ENCODE data around the gene OR4A16.

The OR4A16 gene, protein sequence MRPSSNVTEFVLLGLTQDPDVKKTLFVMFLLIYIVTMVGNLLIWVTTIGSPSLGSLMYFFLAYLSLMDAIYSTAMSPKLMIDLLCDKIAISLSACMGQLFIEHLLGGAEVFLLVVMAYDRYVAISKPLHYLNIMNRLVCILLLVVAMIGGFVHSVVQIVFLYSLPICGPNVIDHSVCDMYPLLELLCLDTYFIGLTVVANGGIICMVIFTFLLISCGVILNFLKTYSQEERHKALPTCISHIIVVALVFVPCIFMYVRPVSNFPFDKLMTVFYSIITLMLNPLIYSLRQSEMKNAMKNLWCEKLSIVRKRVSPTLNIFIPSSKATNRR

DNA sequence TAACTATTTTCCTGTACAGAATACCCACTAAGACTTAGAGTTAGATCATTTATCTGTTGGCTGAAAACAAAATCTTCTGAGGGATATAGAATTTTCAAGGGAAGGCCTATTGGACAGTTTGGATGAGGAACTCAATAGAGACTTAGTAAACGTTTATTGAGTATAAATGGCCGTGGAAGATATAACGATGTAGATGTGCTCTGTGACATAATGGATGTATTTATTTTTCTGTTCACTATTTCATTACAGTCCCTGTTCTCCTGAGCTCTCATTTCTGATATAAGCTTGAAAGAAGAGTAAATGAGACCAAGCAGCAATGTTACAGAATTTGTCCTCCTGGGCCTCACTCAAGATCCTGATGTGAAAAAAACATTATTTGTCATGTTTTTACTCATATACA is at the start of gene OR4A16:
OR4A16 (plus strand) TSS at position 301 of the 400 bp plus-strand sequence; CDS start at position 301, 0 bp downstream.
- TF ChIP-seq, protein P1, sequence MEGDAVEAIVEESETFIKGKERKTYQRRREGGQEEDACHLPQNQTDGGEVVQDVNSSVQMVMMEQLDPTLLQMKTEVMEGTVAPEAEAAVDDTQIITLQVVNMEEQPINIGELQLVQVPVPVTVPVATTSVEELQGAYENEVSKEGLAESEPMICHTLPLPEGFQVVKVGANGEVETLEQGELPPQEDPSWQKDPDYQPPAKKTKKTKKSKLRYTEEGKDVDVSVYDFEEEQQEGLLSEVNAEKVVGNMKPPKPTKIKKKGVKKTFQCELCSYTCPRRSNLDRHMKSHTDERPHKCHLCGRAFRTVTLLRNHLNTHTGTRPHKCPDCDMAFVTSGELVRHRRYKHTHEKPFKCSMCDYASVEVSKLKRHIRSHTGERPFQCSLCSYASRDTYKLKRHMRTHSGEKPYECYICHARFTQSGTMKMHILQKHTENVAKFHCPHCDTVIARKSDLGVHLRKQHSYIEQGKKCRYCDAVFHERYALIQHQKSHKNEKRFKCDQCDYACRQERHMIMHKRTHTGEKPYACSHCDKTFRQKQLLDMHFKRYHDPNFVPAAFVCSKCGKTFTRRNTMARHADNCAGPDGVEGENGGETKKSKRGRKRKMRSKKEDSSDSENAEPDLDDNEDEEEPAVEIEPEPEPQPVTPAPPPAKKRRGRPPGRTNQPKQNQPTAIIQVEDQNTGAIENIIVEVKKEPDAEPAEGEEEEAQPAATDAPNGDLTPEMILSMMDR (IDR thresholded peaks at IDR 0.05; ENCODE audit: low read depth, low read length): no peak
- H3K4me3 ChIP-seq (ENCODE audit: low read depth, low read length): no peak within 1 kb of the TSS

DNA sequence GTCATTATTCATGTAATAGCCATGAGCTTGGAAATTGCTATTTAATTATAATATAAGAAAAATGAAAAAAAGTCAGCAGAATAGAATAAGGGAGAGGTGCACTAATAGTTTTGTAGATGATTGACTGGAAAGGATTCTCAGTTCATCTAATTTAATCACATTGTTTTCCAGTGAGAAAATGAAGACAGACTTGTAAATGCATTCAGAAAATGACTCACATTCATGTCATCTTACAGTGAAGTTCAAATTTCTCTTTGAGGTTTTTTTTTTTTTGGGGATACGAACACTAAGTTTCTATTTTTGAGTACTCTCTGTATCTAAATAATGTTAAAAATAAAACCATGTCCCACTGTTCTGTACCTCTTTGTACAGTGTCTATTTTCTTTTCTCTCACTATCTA is 18.5 kb upstream of the OR4A16 start:
- no peak overlapping the region for H3K4me3 ChIP-seq (ENCODE audit: low read depth, low read length)
- TF ChIP-seq, protein P1 (IDR thresholded peaks at IDR 0.05; ENCODE audit: low read depth, low read length): no peak

DNA sequence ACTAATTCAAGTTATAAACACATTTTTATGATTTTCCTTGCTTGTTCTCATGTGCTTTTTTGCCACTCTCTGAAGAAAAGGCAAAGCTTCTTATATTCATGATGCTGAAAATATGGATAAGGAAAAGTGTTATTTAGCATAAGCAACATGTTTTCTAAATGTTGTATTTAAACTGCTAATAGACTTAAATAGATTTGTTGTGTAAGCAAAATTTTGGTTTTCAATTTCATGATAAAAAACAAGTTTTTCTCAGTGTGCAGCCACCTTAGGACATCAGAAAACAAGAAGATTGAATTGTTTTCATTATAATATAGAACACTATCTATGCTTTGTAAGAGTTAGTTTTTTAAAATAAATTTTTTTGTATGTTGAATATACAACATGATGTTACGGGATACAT is 2.3 kb downstream of the OR4A16 start:
- TF ChIP-seq, protein P1 (IDR thresholded peaks at IDR 0.05; ENCODE audit: low read depth, low read length): no peak
- H3K4me3 ChIP-seq (ENCODE audit: low read depth, low read length): no peak overlapping the region

DNA sequence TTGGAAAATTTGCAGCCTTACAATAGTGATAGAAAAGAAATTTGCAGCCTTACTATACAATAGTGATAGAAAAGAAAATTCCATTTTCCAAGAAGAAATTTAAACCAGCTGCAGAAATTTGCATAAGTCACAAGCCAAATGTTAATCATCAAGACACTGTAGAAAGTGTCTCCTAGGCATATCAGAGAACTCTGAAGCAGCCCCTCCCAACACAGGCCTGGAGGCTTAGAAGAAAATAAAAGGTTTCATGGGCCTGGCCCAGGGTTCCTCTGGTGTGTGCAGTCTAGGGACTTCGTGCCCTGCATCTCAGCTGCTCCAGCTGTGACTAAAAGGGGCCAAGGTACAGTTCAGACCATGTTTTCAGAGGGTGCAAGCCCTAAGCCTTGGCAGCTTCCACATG is 6.0 kb downstream of the OR4A16 start:
- H3K4me3 ChIP-seq (ENCODE audit: low read depth, low read length): no peak overlapping the region
- TF ChIP-seq, protein P1 (IDR thresholded peaks at IDR 0.05; ENCODE audit: low read depth, low read length): no peak

DNA sequence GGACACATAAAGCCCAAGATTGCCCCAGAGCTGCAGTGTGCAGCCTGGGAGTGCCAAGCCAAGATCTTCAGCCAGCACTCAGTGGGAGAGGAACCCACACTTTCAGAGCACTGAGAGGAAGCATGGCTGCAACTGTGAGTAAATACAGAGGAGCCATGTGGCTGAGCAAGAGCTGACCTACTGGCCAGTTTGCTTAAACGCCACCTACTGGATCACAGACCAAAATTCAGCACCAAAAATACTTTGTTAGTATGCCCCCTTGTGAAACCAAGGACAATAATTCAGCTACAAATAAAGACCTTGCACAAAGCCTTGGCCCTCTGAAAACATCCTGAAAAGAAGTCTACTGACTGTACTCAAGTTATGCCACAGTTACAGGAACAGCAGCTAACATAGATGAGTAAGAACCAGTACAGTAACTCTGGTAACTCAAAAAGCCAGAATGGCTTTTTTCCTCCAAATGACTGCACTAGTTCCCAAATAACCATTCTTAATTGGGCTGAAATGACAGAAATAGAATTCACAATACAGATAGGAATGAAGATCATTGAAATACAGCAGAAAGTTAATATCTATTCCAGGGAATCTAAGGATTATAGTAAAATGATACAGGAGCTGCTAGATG is 14.7 kb downstream of the OR4A16 start:
- TF ChIP-seq, protein P1 (IDR thresholded peaks at IDR 0.05; ENCODE audit: low read depth, low read length): no peak
- no peak overlapping the region for H3K4me3 ChIP-seq (ENCODE audit: low read depth, low read length)

DNA sequence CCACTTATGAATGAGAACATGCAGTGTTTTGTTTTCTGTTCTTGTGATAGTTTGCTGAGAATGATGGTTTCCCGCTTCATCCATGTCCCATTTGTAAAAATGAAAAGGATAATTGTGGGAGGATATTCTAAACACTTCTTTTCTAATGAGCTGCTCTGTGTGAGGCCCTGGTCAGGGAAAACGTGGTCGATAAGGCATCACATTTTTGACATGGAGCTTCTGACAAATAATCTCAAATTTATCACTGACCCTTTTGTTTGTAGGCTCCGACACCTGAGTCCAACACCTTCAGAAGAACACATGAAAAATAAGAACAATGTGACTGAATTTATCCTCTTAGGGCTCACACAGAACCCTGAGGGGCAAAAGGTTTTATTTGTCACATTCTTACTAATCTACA is 24.7 kb downstream of the OR4A16 start, which contains the start of gene OR4A15:
OR4A15 (plus strand) TSS at position 301 of the 400 bp plus-strand sequence; CDS start at position 301, 0 bp downstream.
- no peak within 1 kb of the TSS for H3K4me3 ChIP-seq (ENCODE audit: low read depth, low read length)
- TF ChIP-seq, protein P1 (IDR thresholded peaks at IDR 0.05; ENCODE audit: low read depth, low read length): no peak

All from WI38 (cell line).